Measurements from ENCODE around the gene COL5A1. TPM values are rescaled to one million over a fixed set of nuclear protein-coding genes. Genes with fewer than 3 reads are reported as not detected.

Gene COL5A1
- total and polyA plus RNA-seq, 2 donors (not counting 1 experiment from before 2014, with no cell fraction given): 72.8 to 109 TPM

DNA sequence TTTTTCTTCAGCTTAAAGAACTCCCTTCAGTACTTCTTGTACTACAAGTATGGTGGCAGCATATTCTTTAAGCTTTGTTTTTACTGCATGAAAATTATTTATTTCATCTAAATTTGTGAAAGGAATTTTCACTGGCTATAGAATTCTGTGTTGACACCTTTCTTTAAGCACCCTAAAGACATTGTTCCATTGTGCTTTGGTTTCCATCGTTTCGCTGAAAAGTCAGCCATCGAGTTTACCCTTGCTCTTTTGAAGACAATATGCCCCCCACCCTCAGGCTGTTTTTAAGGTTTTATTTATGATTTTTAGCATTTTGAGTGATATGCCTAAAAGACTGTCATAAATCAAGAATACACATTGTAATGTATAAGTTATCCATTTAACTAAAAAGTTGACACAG, 27.3 kb upstream of the COL5A1 start:
- no peaks in the 10 kb centered on the region for H3K9me3 ChIP-seq (ENCODE audit: control insufficient read depth, insufficient read depth, low read depth, low read length)
- no peak overlapping the region for H2AFZ ChIP-seq (ENCODE audit: low read length)
- DNase-seq (ENCODE audit: low read depth in 2 of 2): peak in 1 of 2 donors; percentile 20
- no peaks in the 10 kb centered on the region for H3K4me1 ChIP-seq (ENCODE audit: control insufficient read depth, extremely low read depth, insufficient read depth, low read length)
- H3K9ac ChIP-seq (ENCODE audit: insufficient read depth, low read length): no peak overlapping the region
- H3K4me2 ChIP-seq (ENCODE audit: extremely low read depth, insufficient read depth, low read length): no peak overlapping the region
- H4K20me1 ChIP-seq (ENCODE audit: control insufficient read depth, extremely low read depth, insufficient read depth, low read length): no peaks in the 10 kb centered on the region
- H3K4me3 ChIP-seq (replicated peaks in 1 of 4; ENCODE audit: control extremely low read depth in 1 of 4, insufficient read depth in 1 of 4, low read depth in 3 of 4, low read length in 4 of 4): no peak overlapping the region
- no peak for TF ChIP-seq EZH2 (IDR thresholded peaks at IDR 0.05; ENCODE audit: low read length, missing control alignments)
- TF ChIP-seq, protein P1, sequence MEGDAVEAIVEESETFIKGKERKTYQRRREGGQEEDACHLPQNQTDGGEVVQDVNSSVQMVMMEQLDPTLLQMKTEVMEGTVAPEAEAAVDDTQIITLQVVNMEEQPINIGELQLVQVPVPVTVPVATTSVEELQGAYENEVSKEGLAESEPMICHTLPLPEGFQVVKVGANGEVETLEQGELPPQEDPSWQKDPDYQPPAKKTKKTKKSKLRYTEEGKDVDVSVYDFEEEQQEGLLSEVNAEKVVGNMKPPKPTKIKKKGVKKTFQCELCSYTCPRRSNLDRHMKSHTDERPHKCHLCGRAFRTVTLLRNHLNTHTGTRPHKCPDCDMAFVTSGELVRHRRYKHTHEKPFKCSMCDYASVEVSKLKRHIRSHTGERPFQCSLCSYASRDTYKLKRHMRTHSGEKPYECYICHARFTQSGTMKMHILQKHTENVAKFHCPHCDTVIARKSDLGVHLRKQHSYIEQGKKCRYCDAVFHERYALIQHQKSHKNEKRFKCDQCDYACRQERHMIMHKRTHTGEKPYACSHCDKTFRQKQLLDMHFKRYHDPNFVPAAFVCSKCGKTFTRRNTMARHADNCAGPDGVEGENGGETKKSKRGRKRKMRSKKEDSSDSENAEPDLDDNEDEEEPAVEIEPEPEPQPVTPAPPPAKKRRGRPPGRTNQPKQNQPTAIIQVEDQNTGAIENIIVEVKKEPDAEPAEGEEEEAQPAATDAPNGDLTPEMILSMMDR (conservative IDR thresholded peaks at IDR 0.05 in 1 of 2, IDR thresholded peaks at IDR 0.05 in 1 of 2; ENCODE audit: low read depth in 1 of 2, low read length in 2 of 2): no peak
- H3K79me2 ChIP-seq (ENCODE audit: control insufficient read depth, insufficient read depth, low read length): no peaks in the 10 kb centered on the region
- H3K27me3 ChIP-seq (ENCODE audit: control insufficient read depth, insufficient read depth, low read length): no peaks in the 10 kb centered on the region
- H3K36me3 ChIP-seq (ENCODE audit: control insufficient read depth, insufficient read depth, low read length): no peaks in the 10 kb centered on the region
- H3K27ac ChIP-seq (ENCODE audit: insufficient read depth, low read length): no peak overlapping the region

DNA sequence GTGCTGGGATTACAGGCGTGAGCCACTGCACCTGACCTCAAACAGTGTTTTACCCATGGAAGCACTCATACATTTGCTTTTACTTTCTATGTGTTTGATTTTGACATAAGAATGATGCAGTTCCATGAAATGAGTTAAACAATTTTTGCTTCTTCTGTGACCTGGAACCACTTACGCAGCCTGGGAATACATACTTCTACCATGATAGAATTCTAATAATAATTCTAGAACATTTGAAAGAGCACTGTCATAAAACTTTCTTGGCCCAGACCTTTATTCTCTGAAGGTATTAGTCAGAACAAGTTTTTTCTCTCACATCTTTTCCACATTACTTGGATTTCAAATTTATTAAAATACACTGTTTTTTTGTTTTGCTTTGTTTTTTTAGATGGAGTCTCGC, 25.3 kb upstream of the COL5A1 start:
- DNase-seq (ENCODE audit: low read depth in 2 of 2): no peak
- no peak overlapping the region for H3K4me2 ChIP-seq (ENCODE audit: extremely low read depth, insufficient read depth, low read length)
- H3K4me3 ChIP-seq (replicated peaks in 1 of 4; ENCODE audit: control extremely low read depth in 1 of 4, insufficient read depth in 1 of 4, low read depth in 3 of 4, low read length in 4 of 4): no peak overlapping the region
- no peaks in the 10 kb centered on the region for H4K20me1 ChIP-seq (ENCODE audit: control insufficient read depth, extremely low read depth, insufficient read depth, low read length)
- no peaks in the 10 kb centered on the region for H3K36me3 ChIP-seq (ENCODE audit: control insufficient read depth, insufficient read depth, low read length)
- no peaks in the 10 kb centered on the region for H3K79me2 ChIP-seq (ENCODE audit: control insufficient read depth, insufficient read depth, low read length)
- H3K9me3 ChIP-seq (ENCODE audit: control insufficient read depth, insufficient read depth, low read depth, low read length): no peaks in the 10 kb centered on the region
- no peak overlapping the region for H2AFZ ChIP-seq (ENCODE audit: low read length)
- no peak overlapping the region for H3K9ac ChIP-seq (ENCODE audit: insufficient read depth, low read length)
- no peaks in the 10 kb centered on the region for H3K27me3 ChIP-seq (ENCODE audit: control insufficient read depth, insufficient read depth, low read length)
- no peak overlapping the region for H3K27ac ChIP-seq (ENCODE audit: insufficient read depth, low read length)
- TF ChIP-seq, protein P1 (conservative IDR thresholded peaks at IDR 0.05 in 1 of 2, IDR thresholded peaks at IDR 0.05 in 1 of 2; ENCODE audit: low read depth in 1 of 2, low read length in 2 of 2): no peak
- no peak for TF ChIP-seq EZH2 (IDR thresholded peaks at IDR 0.05; ENCODE audit: low read length, missing control alignments)
- H3K4me1 ChIP-seq (ENCODE audit: control insufficient read depth, extremely low read depth, insufficient read depth, low read length): no peaks in the 10 kb centered on the region

DNA sequence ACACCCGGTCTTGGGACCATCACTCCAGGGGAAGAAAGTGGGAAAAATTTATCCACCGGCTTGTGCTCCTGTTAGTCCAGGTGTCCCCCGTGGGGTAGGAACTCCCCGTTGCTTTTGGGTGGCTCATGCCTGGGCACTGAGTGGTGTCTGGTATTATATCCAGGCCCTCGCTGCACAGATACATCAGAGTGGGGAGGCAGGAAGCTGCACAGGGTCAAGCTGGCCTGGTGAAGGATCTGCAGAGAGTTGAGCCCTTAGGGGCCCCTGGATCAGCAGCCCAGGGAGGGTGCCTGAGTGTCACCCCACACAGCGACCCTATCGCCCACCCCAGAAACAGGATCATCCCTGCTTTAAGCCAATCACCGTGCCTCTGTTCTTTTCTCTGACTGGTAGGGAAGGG, 24.4 kb upstream of the COL5A1 start:
- no peak for TF ChIP-seq EZH2 (IDR thresholded peaks at IDR 0.05; ENCODE audit: low read length, missing control alignments)
- TF ChIP-seq, protein P1 (conservative IDR thresholded peaks at IDR 0.05 in 1 of 2, IDR thresholded peaks at IDR 0.05 in 1 of 2; ENCODE audit: low read depth in 1 of 2, low read length in 2 of 2): no peak
- H3K4me2 ChIP-seq (ENCODE audit: extremely low read depth, insufficient read depth, low read length): no peak overlapping the region
- no peaks in the 10 kb centered on the region for H3K4me1 ChIP-seq (ENCODE audit: control insufficient read depth, extremely low read depth, insufficient read depth, low read length)
- no peaks in the 10 kb centered on the region for H3K36me3 ChIP-seq (ENCODE audit: control insufficient read depth, insufficient read depth, low read length)
- H2AFZ ChIP-seq (ENCODE audit: low read length): no peak overlapping the region
- no peak overlapping the region for H3K27ac ChIP-seq (ENCODE audit: insufficient read depth, low read length)
- no peaks in the 10 kb centered on the region for H4K20me1 ChIP-seq (ENCODE audit: control insufficient read depth, extremely low read depth, insufficient read depth, low read length)
- no peak for DNase-seq (ENCODE audit: low read depth in 2 of 2)
- H3K27me3 ChIP-seq (ENCODE audit: control insufficient read depth, insufficient read depth, low read length): no peaks in the 10 kb centered on the region
- H3K9me3 ChIP-seq (ENCODE audit: control insufficient read depth, insufficient read depth, low read depth, low read length): no peaks in the 10 kb centered on the region
- no peak overlapping the region for H3K9ac ChIP-seq (ENCODE audit: insufficient read depth, low read length)
- H3K4me3 ChIP-seq (replicated peaks in 1 of 4; ENCODE audit: control extremely low read depth in 1 of 4, insufficient read depth in 1 of 4, low read depth in 3 of 4, low read length in 4 of 4): no peak overlapping the region
- no peaks in the 10 kb centered on the region for H3K79me2 ChIP-seq (ENCODE audit: control insufficient read depth, insufficient read depth, low read length)

Data from fibroblast of lung (primary cell).